HepG2 (cell line): ENCODE results near the gene SLC23A2. TPM values are rescaled to one million over a fixed set of nuclear protein-coding genes. Genes with fewer than 3 reads are reported as not detected.

ENCODE experiments used
- ATAC-seq: fragments of 200-7000 bp; cut with Tn5 transposase; 3 replicates; pipeline ENCODE4 v1.9.1; 2020; ENCODE audit warnings: mild to moderate bottlenecking, moderate library complexity
- BruUV-seq: library from RNA; stranded (reverse); fragments of 400-500 nt; replicated peaks from 2 replicates; lab custom pipeline; 2021; lab: Mats Ljungman, UMichigan
- CTCF ChIA-PET: fragments of 300-600 bp; formaldehyde crosslinking; extraction: SDS; loops from one replicate; lab custom pipeline; 2021; ENCODE audit warnings: low total read pairs, inconsistent platforms, low intra/inter-chr PET ratio; lab: Yijun Ruan, JAX
- POLR2A ChIA-PET: fragments of 350-600 bp; sonication (Branson Sonifier 250); formaldehyde crosslinking; loops from one replicate; lab custom pipeline; 2020; ENCODE audit warnings: antibody characterized with exemption, inconsistent platforms; lab: Yijun Ruan, JAX
- DNase-seq: peaks from one replicate; pipeline ENCODE4 v3.0.0-alpha.2; 2015; ENCODE audit warnings: low spot score
- FAIRE-seq: peaks from 3 replicates; lab custom pipeline; 2011; peaks lifted over from hg19 to GRCh38; lab: Jason Lieb, UNC
- H2AFZ ChIP-seq: one replicate; pipeline ENCODE4 v1.6.1; 2011; ENCODE audit warnings: low read length, inconsistent platforms
- H3K27ac ChIP-seq: fragments of 300-600 bp; 3 replicates; pipeline ENCODE4 v1.8.0; 2011; ENCODE audit warnings: mixed run types, mild to moderate bottlenecking, mixed read lengths, low read length, inconsistent platforms; ENCODE audit not compliant: insufficient read depth; ENCODE audit errors: extremely low read length
- H3K27me3 ChIP-seq, 2 experiments: fragments of 200-600 bp in 1 of 2; 2 replicates in 1 of 2; 3 replicates in 1 of 2; pipeline versions ENCODE4 v1.6.0 to v1.8.0; 2011; ENCODE audit warnings: low read length in 2 of 2, mild to moderate bottlenecking in 2 of 2, moderate library complexity in 2 of 2, inconsistent platforms in 1 of 2; ENCODE audit not compliant: insufficient read depth in 2 of 2, control insufficient read depth in 1 of 2
- H3K36me3 ChIP-seq, 2 experiments: fragments of 200-600 bp in 1 of 2; replicated peaks in 1 of 2; 2 replicates in 1 of 2; 3 replicates in 1 of 2; pipeline versions ENCODE4 v1.5.1 to v1.8.0; 2011; ENCODE audit warnings: low read length in 2 of 2, inconsistent platforms in 1 of 2; ENCODE audit not compliant: insufficient read depth in 2 of 2, control insufficient read depth in 1 of 2
- H3K4me1 ChIP-seq: 2 replicates; pipeline ENCODE4 v1.5.1; 2012; ENCODE audit warnings: low read length, inconsistent platforms; ENCODE audit not compliant: insufficient read depth
- H3K4me2 ChIP-seq: 2 replicates; pipeline ENCODE4 v1.6.0; 2011; ENCODE audit warnings: low read depth, low read length, inconsistent platforms
- H3K4me3 ChIP-seq, 3 experiments: fragments of 200-600 bp in 1 of 3; sonication (generic), shearing (Covaris generic) in 1 of 3; replicated peaks in 1 of 3; 2 replicates each; pipeline ENCODE4 v1.5.1; 2011 to 2016; ENCODE audit warnings: low read length in 3 of 3, inconsistent platforms in 2 of 3, low read depth in 2 of 3, mild to moderate bottlenecking in 2 of 3, control low read depth in 1 of 3, mixed read lengths in 1 of 3; ENCODE audit not compliant: insufficient read depth in 1 of 3
- H3K79me2 ChIP-seq: one replicate; pipeline ENCODE4 v1.6.1; 2011; ENCODE audit warnings: low read length, inconsistent platforms; ENCODE audit not compliant: insufficient read depth
- H3K9ac ChIP-seq: 2 replicates; pipeline ENCODE4 v1.6.0; 2011; ENCODE audit warnings: mild to moderate bottlenecking, low read depth, low read length, inconsistent platforms; ENCODE audit not compliant: insufficient read depth
- H3K9me3 ChIP-seq: 2 replicates; pipeline ENCODE4 v1.5.1; 2012; ENCODE audit warnings: mild to moderate bottlenecking, low read length
- H4K20me1 ChIP-seq: 2 replicates; pipeline ENCODE4 v1.6.0; 2011; ENCODE audit warnings: inconsistent platforms, mild to moderate bottlenecking, low read length, moderate library complexity; ENCODE audit not compliant: insufficient read depth
- AGO2 ChIP-seq: fragments of 200-400 bp; formaldehyde crosslinking; optimal IDR thresholded peaks from 2 replicates; pipeline ENCODE3; 2017; ENCODE audit warnings: mild to moderate bottlenecking, low read depth, low read length, moderate library complexity
- ATAD3A ChIP-seq: sonication (generic); formaldehyde crosslinking; IDR thresholded peaks from 2 replicates; pipeline ENCODE4 v1.4.0; 2020; ENCODE audit warnings: missing genetic modification reagents
- EP300 ChIP-seq, 3 experiments: sonication (generic) in 1 of 3; formaldehyde crosslinking in 1 of 3; IDR thresholded peaks; 2 replicates each; pipeline versions ENCODE4 v1.5.1 to v1.6.1; 2011 to 2020; ENCODE audit warnings: low read depth in 2 of 3, low read length in 2 of 3, borderline replicate concordance in 1 of 3, improper control_type of control experiment in 1 of 3, mild to moderate bottlenecking in 1 of 3, missing genetic modification reagents in 1 of 3, moderate library complexity in 1 of 3
- GABPB1 ChIP-seq: IDR thresholded peaks from 2 replicates; pipeline ENCODE4 v1.6.1; 2016; ENCODE audit warnings: mild to moderate bottlenecking, missing genetic modification reagents, moderate library complexity, missing compliant biosample characterization
- KLF13 ChIP-seq: sonication (generic); formaldehyde crosslinking; IDR thresholded peaks from 2 replicates; pipeline ENCODE4 v1.4.0; 2020; ENCODE audit warnings: mild to moderate bottlenecking, missing genetic modification reagents
- RCOR2 ChIP-seq: IDR thresholded peaks from 2 replicates; pipeline ENCODE4 v1.6.1; 2016; ENCODE audit warnings: missing biosample characterization, missing genetic modification reagents
- RFX1 ChIP-seq: fragments of 450-650 bp; IDR thresholded peaks from 2 replicates; pipeline ENCODE4 v1.6.1; 2017
- SIX4 ChIP-seq: sonication (generic); formaldehyde crosslinking; IDR thresholded peaks from 2 replicates; pipeline ENCODE4 v1.4.0; 2020; ENCODE audit warnings: missing genetic modification reagents
- SPEN ChIP-seq: sonication (generic); formaldehyde crosslinking; IDR thresholded peaks from 2 replicates; pipeline ENCODE4 v1.5.1; 2020; ENCODE audit warnings: low read depth, mild to moderate bottlenecking, missing genetic modification reagents
- SRF ChIP-seq: IDR thresholded peaks from 2 replicates; pipeline ENCODE4 v1.6.1; 2011; ENCODE audit warnings: mild to moderate bottlenecking, low read depth, low read length, moderate library complexity
- TBX2 ChIP-seq: sonication (generic); formaldehyde crosslinking; IDR thresholded peaks from 2 replicates; pipeline ENCODE4 v1.5.0; 2020; ENCODE audit warnings: missing genetic modification reagents, mild to moderate bottlenecking, borderline replicate concordance
- TBX3 ChIP-seq: fragments of 450-650 bp; IDR thresholded peaks from 2 replicates; pipeline ENCODE4 v1.6.1; 2017; ENCODE audit warnings: antibody characterized with exemption, mild to moderate bottlenecking, inconsistent platforms, borderline replicate concordance
- ZBTB44 ChIP-seq: sonication (generic); formaldehyde crosslinking; IDR thresholded peaks from 2 replicates; pipeline ENCODE4 v1.4.0; 2020; ENCODE audit warnings: missing genetic modification reagents
- ZBTB46 ChIP-seq: sonication (generic); formaldehyde crosslinking; IDR thresholded peaks from 2 replicates; pipeline ENCODE4 v1.4.0; 2020; ENCODE audit warnings: mild to moderate bottlenecking, missing genetic modification reagents, borderline replicate concordance
- ZNF432 ChIP-seq: sonication (generic); formaldehyde crosslinking; IDR thresholded peaks from 2 replicates; pipeline ENCODE4 v1.5.0; 2020; ENCODE audit warnings: missing genetic modification reagents, mild to moderate bottlenecking, borderline replicate concordance
- ZNF567 ChIP-seq: sonication (generic); formaldehyde crosslinking; IDR thresholded peaks from 2 replicates; pipeline ENCODE4 v1.8.1; 2023; ENCODE audit warnings: mild to moderate bottlenecking, missing genetic modification reagents, borderline replicate concordance
- ZNF724P ChIP-seq: sonication (generic); formaldehyde crosslinking; IDR thresholded peaks from 2 replicates; pipeline ENCODE4 v1.8.0; 2022; ENCODE audit warnings: missing genetic modification reagents, borderline replicate concordance
- ZSCAN30 ChIP-seq: sonication (generic); formaldehyde crosslinking; IDR thresholded peaks from 2 replicates; pipeline ENCODE4 v1.5.0; 2020; ENCODE audit warnings: mild to moderate bottlenecking, missing genetic modification reagents
- WGBS: methylation state at CpG from one replicate; pipeline ENCODE4 v1.1.6; 2017; ENCODE audit warnings: low lambda C conversion rate; 5-methylcytosine and 5-hydroxymethylcytosine counted together
- in situ Hi-C: cut with HindIII; loops from 2 replicates; pipeline ENCODE4 v1.10.0; 2017; ENCODE audit warnings: low pct_unique_long_range_greater_than_20kb; ENCODE audit not compliant: extremely low pct_ligation_motif_present
- intact Hi-C: fragments of 100-400 bp; cut with micrococcal nuclease; formaldehyde crosslinking; loops from one replicate; pipeline ENCODE4 v1.10.0; 2022; ENCODE audit not compliant: unreplicated experiment
- polyA plus RNA-seq, 8 experiments: library from polyadenylated mRNA; depleted of rRNA in 3 of 8; stranded (reverse) in 7 of 8; unstranded in 1 of 8; fragments of >200 nt; fragmentation: Illumina TruSeq in 4 of 8; extraction: Trizol in 4 of 8; gene quantifications; 2 replicates each; pipeline versions ENCODE4 v1.2.1 to v1.2.3, GENCODE V29; 2011 to 2016; ENCODE audit warnings: low read depth in 4 of 8, missing spikeins in 1 of 8, mixed read lengths in 1 of 8; ENCODE audit not compliant: insufficient read depth in 1 of 8
- total RNA-seq, 5 experiments: library from RNA; depleted of rRNA; stranded (reverse); fragments of >200 nt; fragmentation: Illumina TruSeq; extraction: Trizol; gene quantifications; 2 replicates each; pipeline ENCODE4 v1.2.3, GENCODE V29; 2016; ENCODE audit warnings: low read depth in 1 of 5
- TF ChIP-seq, protein P1 (sequence below): sonication (generic); formaldehyde crosslinking; IDR thresholded peaks from 2 replicates; pipeline ENCODE4 v1.9.0; 2021; ENCODE audit warnings: missing genetic modification reagents, mild to moderate bottlenecking, borderline replicate concordance

SLC23A2 gene
- total and polyA plus RNA-seq, 2 of the 13 experiments (the other 11 are each of a cell fraction or from before 2014, with no cell fraction given), result 42.2 to 51.2 TPM

- TF ChIP-seq SPEN (no peak), SIX4 (CRISPR knock-in tag) (no peak), ZNF567 (CRISPR knock-in tag) (no peak)
- TF ChIP-seq, all 625 proteins: peak for 8
Observed at GRCh38 chr20:4919047-4919704, 82.1 kb downstream of the SLC23A2 start (continued).

DNA sequence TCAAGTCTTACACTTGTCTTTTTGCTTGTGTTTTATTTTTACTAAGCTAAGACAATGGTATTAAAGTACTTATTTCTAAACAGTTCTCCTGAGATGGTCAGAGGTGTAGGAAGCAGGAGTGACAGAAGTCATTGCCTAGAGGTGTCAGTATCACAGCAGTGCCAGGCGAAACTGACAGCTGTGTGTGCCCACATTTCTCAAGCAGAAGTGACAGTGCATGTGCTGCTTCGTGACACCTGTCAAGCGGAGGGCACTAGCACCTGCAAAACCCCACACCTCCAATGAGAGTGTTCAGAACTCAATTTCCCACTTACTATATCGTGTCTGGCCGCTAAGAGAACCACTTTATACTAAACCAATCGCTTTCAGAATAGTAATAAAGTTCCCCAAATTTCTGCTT, 82.8 kb downstream of the SLC23A2 start:
- no peak overlapping the region for H3K27ac ChIP-seq
- peaks cover 34% of the 10 kb centered on the region for H3K4me1 ChIP-seq
- in situ Hi-C loops, result no loop called here
- BruUV-seq, result no TSS peak
- DNase-seq, result no peak
- H3K79me2 ChIP-seq, result peaks cover 2% of the 10 kb centered on the region
- no peak overlapping the region for H3K4me2 ChIP-seq
- WGBS, result 97% methylated on average over 6 of the region's 6 CpGs
- POLR2A ChIA-PET, result no interaction called here
- intact Hi-C loops, result no loop called here
- no peaks in the 10 kb centered on the region for H3K9me3 ChIP-seq
- H3K36me3 ChIP-seq, result peaks cover 13 to 33% of the 10 kb centered on the region in 2 experiments; a peak in 4 of 5 replicates
- H4K20me1 ChIP-seq, result peaks cover 13% of the 10 kb centered on the region; the same call in 1 of the 2 replicates
- ATAC-seq, result no peak
- no peak overlapping the region for H3K4me3 ChIP-seq
- CTCF ChIA-PET, result no interaction called here
- FAIRE-seq, result no peak
- no peaks in the 10 kb centered on the region for H3K27me3 ChIP-seq
- H2AFZ ChIP-seq, result no peak overlapping the region
- H3K9ac ChIP-seq, result no peak overlapping the region
- TF ChIP-seq, protein P1, sequence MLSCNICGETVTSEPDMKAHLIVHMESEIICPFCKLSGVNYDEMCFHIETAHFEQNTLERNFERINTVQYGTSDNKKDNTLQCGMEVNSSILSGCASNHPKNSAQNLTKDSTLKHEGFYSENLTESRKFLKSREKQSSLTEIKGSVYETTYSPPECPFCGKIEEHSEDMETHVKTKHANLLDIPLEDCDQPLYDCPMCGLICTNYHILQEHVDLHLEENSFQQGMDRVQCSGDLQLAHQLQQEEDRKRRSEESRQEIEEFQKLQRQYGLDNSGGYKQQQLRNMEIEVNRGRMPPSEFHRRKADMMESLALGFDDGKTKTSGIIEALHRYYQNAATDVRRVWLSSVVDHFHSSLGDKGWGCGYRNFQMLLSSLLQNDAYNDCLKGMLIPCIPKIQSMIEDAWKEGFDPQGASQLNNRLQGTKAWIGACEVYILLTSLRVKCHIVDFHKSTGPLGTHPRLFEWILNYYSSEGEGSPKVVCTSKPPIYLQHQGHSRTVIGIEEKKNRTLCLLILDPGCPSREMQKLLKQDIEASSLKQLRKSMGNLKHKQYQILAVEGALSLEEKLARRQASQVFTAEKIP (CRISPR knock-in tag), result no peak
- TF ChIP-seq ZBTB44 (CRISPR knock-in tag), result no peak
- no peak for TF ChIP-seq GABPB1 (CRISPR knock-in tag)
- no peak for TF ChIP-seq ZNF724P (CRISPR knock-in tag)
- no peak for TF ChIP-seq ZBTB46
- TF ChIP-seq TBX2 (CRISPR knock-in tag), result no peak
- TF ChIP-seq ZSCAN30 (CRISPR knock-in tag), result no peak
- TF ChIP-seq ZNF432 (CRISPR knock-in tag), result no peak
- TF ChIP-seq EP300 (IDR thresholded peaks at IDR 0.05; ENCODE audit: low read depth in 2 of 2, low read length in 2 of 2), result no peak
- TF ChIP-seq EP300 (CRISPR knock-in tag; IDR thresholded peaks at IDR 0.05; ENCODE audit: borderline replicate concordance), result no peak
- no peak for TF ChIP-seq KLF13
- no peak for TF ChIP-seq TBX3
- TF ChIP-seq RCOR2, result no peak
- TF ChIP-seq SRF, result no peak
- no peak for TF ChIP-seq ATAD3A (CRISPR knock-in tag)
- TF ChIP-seq RFX1, result no peak
- TF ChIP-seq AGO2, result no peak
